Activated T-helper 1 cell treated with Interleukin-2 at 50 U/mL for 16 hours (primary cell): ENCODE data around the gene SP4.
"Not testable (repeated sequence)": the region's sequence is repeated elsewhere in the genome, so short reads cannot be mapped to it uniquely, and the experiment has no call there.

ENCODE experiments used
- DNase-seq: peaks from one replicate; pipeline ENCODE4 v3.0.0-alpha.2; 2020; ENCODE audit warnings: low read depth

SP4 gene

GRCh38 chr7:21526007-21526406 is 98.1 kb downstream of the SP4 start:
- DNase-seq: no peak

GRCh38 chr7:21526448-21526847 is 98.6 kb downstream of the SP4 start:
- DNase-seq: no peak

GRCh38 chr7:21532485-21532884 is 104.6 kb downstream of the SP4 start:
- DNase-seq: not testable (repeated sequence)

- DNase-seq: not testable (repeated sequence)
These were observed 105.8 kb downstream of the SP4 start for GRCh38 chr7:21533646-21534045.

- not testable (repeated sequence) for DNase-seq
These were observed 108.7 kb downstream of the SP4 start for GRCh38 chr7:21536445-21537118.

GRCh38 chr7:21538936-21539495 is 111.1 kb downstream of the SP4 start:
- DNase-seq: no peak

- DNase-seq: no peak
These were observed 115.1 kb downstream of the SP4 start, which contains the start of gene DNAH11 for GRCh38 chr7:21542891-21543527. DNAH11 (plus strand) TSS chr7:21543039; CDS start chr7:21543246, 207 bp downstream.

- DNase-seq: no peak
These were observed 115.8 kb downstream of the SP4 start for GRCh38 chr7:21543528-21544302.

GRCh38 chr7:21544303-21544656 is 116.4 kb downstream of the SP4 start:
- DNase-seq: no peak

- DNase-seq: no peak
These were observed 116.8 kb downstream of the SP4 start for GRCh38 chr7:21544715-21545114.

- DNase-seq: no peak
These were observed 119.6 kb downstream of the SP4 start for GRCh38 chr7:21547501-21547900.

GRCh38 chr7:21548491-21548890 is 120.6 kb downstream of the SP4 start:
- no peak for DNase-seq

GRCh38 chr7:21550076-21550475 is 122.2 kb downstream of the SP4 start:
- no peak for DNase-seq

GRCh38 chr7:21550821-21551531 is 123.1 kb downstream of the SP4 start:
- DNase-seq: no peak

- no peak for DNase-seq
These were observed 134.5 kb downstream of the SP4 start for GRCh38 chr7:21562385-21562784.
